ENCODE measurements around the gene SRRD.

SRRD gene

GRCh38 chr22:26483043-26483438 lies 636 bp upstream of the SRRD start:
- no peak for DNase-seq (ENCODE audit: low read depth)

GRCh38 chr22:26484360-26484706 lies 656 bp downstream of the SRRD start:
- DNase-seq (ENCODE audit: low read depth) = peak; percentile 25

- peak; percentile 53 for DNase-seq (ENCODE audit: low read depth)
Measured at GRCh38 chr22:26485013-26485412, 1.3 kb downstream of the SRRD start.

- DNase-seq (ENCODE audit: low read depth) = no peak
Measured at GRCh38 chr22:26485806-26486390, 2.2 kb downstream of the SRRD start.

GRCh38 chr22:26486394-26486793 lies 2.7 kb downstream of the SRRD start:
- no peak for DNase-seq (ENCODE audit: low read depth)

- no peak for DNase-seq (ENCODE audit: low read depth)
Measured at GRCh38 chr22:26487996-26488395, 4.3 kb downstream of the SRRD start.

- no peak for DNase-seq (ENCODE audit: low read depth)
Measured at GRCh38 chr22:26489447-26490036, 5.9 kb downstream of the SRRD start.

- no peak for DNase-seq (ENCODE audit: low read depth)
Measured at GRCh38 chr22:26492220-26492619, 8.5 kb downstream of the SRRD start.

GRCh38 chr22:26494506-26494905 lies 10.8 kb downstream of the SRRD start:
- no peak for DNase-seq (ENCODE audit: low read depth)

- no peak for DNase-seq (ENCODE audit: low read depth)
Measured at GRCh38 chr22:26496456-26496855, 12.8 kb downstream of the SRRD start.

- no peak for DNase-seq (ENCODE audit: low read depth)
Measured at GRCh38 chr22:26499188-26499703, 15.6 kb downstream of the SRRD start.

GRCh38 chr22:26501996-26502395 lies 18.3 kb downstream of the SRRD start:
- no peak for DNase-seq (ENCODE audit: low read depth)

GRCh38 chr22:26502688-26503561 lies 19.2 kb downstream of the SRRD start:
- peak; percentile 55 for DNase-seq (ENCODE audit: low read depth)

GRCh38 chr22:26503758-26504157 lies 20.1 kb downstream of the SRRD start:
- no peak for DNase-seq (ENCODE audit: low read depth)

GRCh38 chr22:26508148-26508547 lies 24.5 kb downstream of the SRRD start:
- no peak for DNase-seq (ENCODE audit: low read depth)

- DNase-seq (ENCODE audit: low read depth) = peak; percentile 92
Measured at GRCh38 chr22:26512149-26512793, 28.6 kb downstream of the SRRD start, which contains the start of gene TFIP11. TFIP11 (minus strand) TSS chr22:26512473; CDS start chr22:26510272, 2,201 bp downstream.

GRCh38 chr22:26513838-26514237 lies 30.2 kb downstream of the SRRD start:
- DNase-seq (ENCODE audit: low read depth) = no peak

- no peak for DNase-seq (ENCODE audit: low read depth)
Measured at GRCh38 chr22:26514419-26515161, 30.9 kb downstream of the SRRD start.

GRCh38 chr22:26515931-26516330 lies 32.3 kb downstream of the SRRD start:
- no peak for DNase-seq (ENCODE audit: low read depth)

GRCh38 chr22:26516503-26516902 lies 32.8 kb downstream of the SRRD start:
- DNase-seq (ENCODE audit: low read depth) = no peak

- peak; percentile 30 for DNase-seq (ENCODE audit: low read depth)
Measured at GRCh38 chr22:26517429-26517828, 33.8 kb downstream of the SRRD start.

GRCh38 chr22:26522012-26522411 lies 38.3 kb downstream of the SRRD start:
- DNase-seq (ENCODE audit: low read depth) = no peak

All from EH (cell line).